HG03139 (cell line): Measurements from ENCODE around the gene SLC22A23.
"Not testable (repeated sequence)": the region's sequence is repeated elsewhere in the genome, so short reads cannot be mapped to it uniquely, and the experiment has no call there.

Experiments
- ATAC-seq: cut with Tn5 transposase; IDR thresholded peaks from one replicate; pipeline ENCODE4 v1.9.1; 2021; ENCODE audit not compliant: unreplicated experiment

Gene SLC22A23

DNA sequence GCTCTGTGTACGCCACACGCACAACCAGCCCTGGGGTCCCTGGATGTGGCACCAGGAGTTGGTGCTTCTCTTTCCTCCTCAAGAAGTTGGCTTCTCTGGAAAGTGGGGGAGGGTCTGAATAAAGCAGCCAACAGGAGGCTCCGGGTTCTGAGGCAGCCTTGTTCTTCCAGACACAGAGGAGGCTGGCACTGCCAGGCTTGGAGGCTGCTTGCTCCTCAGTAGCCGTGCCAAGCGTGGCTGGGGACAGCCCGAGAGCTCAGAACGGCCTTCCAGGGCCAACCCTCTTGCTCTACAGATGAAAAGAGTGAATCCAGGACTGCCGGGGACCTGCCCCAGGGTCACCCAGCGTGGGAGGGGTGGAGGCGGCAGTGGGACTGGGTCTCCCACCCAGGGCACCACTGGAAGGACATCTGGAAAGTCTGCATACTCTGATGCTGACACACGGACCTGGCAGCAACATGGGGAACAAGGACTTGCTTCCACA lies 70.4 kb downstream of the SLC22A23 start:
- no peak for ATAC-seq

DNA sequence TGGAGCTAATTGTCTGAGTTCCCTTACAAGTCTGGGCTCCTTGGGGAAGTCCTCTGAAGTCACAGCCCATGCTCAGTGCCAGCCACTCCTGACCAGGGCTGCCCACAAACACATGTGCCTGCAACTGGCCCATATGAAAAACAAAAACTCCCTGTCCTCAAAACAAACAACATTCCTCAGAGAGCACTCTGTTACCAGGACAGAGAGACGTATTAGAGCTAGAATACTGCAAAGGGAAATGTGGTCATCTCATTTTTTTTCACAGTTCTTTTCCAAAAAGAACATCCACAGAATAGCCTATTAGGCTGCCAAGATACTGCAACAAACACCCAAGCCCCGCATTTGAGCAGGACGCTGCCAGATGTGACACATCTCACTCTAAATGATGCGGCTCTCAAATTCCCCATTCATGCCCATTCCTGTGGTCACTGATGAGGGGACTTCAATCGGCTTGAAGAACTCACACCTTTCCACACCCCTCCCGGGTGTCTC lies 71.1 kb downstream of the SLC22A23 start:
- no peak for ATAC-seq

DNA sequence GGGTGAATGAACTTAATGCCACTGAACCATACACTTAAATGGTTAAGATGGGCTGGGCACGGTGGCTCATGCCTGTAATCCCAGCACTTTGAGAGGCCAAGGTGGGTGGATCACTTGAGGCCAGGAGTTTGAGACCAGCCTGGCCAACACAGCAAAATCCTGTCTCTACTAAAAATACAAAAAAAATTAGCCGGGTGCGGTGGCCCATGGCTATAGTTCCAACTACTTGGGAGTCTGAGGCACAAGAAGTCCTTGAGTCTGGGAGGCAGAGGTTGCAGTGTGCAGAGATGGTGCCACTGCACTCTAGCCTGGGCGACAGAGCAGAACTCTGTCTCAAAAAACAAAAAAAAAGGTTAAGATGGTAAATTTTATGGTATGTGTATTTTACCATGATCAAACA lies 71.7 kb downstream of the SLC22A23 start:
- not testable (repeated sequence) for ATAC-seq

DNA sequence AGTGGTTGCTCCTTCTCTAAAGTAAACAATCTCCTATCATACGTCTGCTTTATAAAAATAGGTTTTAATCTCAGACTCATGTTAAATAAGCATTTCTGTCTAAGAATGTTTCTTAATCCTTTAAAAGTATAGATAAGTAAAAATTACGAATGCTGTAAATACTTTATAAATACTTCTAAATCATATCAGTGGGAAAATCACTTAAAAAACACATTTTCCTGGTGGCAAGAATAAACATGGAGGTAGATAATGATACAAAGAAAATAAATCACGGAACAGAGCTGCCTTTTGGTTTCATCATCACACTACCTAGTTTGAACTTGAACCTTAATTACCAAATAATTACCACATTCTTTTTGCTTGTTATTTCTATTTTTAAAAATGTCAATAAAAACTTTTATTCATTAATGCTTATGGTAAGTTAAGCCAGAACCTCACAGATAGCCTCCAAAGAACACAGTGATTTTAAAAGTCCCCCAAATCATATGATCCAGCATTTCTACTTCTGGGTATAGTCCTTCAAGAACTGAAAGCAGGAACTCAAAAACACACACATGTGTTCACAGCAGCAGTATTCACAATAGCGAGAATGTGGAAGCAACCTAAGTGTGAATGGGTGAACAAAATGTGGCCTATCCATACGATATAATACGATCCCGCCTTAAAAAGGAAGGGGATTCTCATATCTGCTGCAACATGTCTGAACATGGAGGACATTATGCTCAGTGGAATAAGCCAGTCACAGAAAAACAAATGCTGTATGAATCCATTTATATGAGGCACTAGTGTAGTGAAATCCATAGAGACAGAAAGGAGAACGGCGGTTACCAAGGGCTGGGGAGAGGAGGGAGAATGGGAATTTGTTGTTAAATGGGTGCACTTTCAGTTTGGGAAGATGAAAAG lies 72.4 kb downstream of the SLC22A23 start:
- ATAC-seq: no peak

DNA sequence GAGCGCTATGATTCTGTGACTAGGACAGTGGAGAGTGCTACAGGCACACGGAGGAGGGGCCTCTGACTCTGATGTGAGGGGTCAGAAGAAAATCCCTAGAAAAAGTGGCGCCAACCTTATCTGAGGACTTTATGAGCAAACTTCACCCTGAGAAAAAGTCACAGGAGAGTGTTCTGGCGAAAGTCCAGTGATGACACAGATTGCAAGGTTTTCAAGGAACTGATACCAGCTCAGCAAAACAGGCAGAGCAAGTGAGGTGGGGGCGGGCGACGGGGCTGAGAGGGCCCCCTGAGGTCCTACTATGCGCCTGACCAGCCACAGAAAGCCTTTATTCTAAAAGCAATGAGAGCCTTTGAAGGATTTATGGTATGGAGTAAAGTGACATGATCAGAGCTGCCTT lies 73.3 kb downstream of the SLC22A23 start:
- ATAC-seq: no peak

DNA sequence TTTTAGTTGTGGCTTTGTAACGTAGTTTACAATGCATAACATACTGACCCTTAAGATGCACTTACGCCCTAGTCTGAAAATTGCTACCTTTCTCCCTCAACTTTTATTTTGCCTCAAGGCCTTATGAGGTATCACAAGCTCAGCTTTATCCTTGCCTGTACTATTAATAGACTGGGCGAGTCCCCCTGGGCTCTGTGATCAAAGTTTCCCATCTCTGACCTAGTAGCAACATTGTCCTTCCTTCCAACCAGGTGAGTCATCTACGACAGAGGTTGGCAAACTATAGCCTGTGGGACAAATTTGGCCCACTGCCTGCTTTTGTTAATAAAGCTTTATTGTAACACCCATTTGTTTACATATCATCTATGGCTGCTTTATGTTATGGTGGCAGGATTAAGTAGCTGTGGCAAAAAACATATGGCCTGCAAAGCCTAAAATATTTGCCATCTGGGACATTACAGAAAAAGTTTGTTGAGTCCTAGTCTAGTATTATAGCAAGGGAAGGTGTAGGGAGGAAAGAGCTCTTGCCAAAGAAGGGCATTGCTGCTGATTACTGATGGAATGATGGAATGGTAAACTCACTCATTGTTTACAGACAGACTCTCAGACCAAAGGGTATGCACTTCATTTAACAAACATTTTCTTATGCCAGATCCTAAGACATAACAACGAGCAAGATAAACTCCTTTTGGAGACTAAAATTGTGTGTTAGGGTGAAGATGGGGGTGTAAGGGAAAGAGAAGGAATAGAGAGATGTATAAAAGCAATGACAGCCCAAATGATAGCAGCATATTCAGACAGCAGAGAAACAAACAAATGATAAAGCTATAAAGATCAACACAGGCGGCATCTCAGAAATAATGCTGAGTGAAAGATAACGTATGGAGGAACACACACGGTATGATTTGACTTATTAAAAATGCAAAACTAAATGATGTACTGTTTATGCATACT lies 74.2 kb downstream of the SLC22A23 start:
- no peak for ATAC-seq

DNA sequence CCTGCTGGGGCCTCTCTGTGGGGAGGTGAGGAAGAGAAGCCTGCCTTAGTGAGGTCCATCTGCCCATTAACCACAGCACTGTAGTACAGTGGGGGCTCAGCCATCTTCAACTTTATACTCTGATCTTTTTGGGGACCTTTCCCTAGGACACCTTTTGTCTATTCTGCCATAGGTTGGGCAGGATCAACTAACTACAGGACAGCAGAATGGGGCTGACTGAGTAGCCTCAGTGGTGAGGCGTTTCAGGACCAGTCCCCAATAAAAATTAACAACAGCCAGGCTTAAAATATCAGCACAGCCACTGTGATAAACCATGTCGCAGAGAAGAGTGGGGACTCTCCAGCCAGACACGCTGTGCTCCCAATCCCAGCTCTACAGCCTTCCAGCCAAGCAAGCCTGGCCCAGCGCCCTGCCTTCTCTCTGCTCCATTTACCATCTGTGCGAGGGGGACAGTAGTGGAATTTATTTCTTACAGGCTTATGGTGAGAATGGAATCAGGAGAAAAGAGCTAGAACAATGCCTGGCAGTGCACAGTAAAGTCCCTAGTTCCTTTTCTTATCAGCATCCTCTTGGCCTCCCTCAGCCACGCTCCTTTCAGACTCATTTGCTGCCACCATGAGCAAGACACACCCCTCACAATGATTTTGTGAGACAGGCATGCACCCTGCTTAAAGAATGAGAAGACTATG lies 75.5 kb downstream of the SLC22A23 start:
- ATAC-seq: no peak

DNA sequence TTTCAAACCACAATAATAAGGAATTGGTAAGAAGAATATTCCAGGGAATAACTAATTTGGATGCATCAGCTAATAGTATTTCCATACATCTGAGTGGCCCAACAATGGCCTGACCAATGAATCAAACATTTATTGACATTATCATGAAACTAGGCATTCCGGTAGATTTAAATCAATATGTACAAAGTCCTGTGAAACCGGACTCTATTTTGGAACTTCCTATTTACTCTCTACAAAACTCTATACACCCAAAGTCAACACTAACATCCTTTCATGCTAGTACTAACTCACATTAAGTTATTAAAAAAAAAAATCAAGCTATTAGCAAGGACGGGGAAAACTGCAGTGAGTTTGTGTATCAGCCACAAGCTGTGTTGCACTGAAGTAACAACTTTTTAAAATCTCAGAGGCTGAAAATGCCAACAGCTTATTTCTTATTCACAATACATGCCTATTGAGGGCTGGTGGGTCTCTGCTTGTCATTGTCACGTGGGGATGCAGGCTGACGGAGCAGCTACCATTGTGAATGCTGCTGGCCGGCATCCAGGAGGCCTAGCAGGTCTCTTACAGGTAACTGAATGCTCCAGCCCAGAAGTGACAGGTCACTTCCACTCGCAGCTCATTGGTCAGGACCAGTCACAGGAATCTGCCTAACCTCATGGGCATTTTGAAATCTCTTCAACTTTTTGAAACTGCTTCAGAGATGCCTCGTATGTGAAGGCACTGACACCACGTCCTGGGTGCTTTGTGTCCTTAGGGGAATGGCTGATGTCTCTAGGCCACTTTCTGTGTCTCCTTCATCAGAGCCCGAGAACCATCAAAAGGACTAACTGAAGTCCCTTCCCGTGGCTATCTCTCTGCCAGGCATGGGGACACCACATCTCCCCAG lies 76.3 kb downstream of the SLC22A23 start:
- ATAC-seq: no peak

DNA sequence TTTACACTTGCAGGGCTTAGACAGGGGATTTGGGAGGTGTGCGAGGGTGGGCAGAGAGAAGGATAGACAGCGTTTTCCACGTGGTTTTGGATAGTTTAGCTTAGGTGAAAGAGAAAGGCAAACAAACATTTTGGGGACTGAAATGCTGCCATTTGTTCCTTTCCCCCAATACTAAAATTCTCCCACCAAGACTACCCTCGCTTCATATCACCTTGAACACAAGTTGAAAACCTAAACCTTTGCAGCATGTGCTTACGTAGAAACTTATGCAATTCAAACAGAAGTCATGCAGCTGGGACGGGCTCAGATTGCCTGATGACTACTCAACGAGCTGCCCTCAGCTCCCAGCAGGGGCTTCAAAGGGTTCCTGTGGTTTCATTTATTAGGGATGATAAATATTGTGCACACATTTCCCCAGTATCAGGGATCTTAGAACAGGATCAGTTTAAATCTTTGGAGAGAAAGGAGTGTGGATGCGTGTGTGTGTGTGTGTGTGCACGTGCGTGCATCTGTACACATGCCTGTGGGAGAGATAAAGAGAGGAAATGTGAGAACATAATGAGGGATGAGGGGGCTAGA lies 77.3 kb downstream of the SLC22A23 start:
- ATAC-seq: no peak

DNA sequence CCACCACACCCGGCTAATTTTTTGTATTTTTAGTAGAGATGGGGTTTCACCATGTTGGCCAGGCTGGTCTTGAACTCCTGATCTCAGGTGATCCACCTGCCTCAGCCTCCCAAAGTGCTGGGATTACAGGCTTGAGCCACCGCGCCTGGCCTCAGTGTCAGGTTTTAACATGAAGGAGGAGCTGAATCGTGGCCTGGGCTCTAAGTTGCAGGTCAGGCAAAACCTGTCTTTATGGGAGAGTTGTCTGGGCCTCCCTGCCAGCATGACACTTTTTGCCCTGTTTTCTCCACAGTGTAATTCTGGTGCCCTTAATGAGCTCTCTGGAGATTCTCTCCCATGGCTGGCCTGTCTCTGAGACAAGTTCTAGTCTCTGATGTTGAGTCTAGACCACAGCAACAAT lies 78.0 kb downstream of the SLC22A23 start:
- not testable (repeated sequence) for ATAC-seq

DNA sequence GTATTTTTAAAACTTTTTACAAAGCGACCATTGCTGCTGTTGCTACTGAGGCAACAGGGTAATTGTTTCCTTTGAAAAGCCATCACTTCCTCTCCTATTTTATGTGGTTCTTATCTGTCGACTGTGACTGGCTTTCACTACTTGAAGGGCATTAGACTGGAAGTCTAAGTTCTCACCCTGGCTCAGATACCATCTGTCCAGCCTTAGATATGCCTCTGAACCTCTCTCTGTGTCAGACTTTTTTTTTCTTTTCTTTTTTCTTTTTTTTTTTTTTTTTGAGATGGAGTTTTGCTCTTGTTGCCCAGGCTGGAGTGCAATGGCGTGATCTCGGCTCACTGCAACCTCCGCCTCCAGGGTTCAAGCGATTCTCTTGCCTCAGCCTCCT lies 78.5 kb downstream of the SLC22A23 start:
- not testable (repeated sequence) for ATAC-seq

DNA sequence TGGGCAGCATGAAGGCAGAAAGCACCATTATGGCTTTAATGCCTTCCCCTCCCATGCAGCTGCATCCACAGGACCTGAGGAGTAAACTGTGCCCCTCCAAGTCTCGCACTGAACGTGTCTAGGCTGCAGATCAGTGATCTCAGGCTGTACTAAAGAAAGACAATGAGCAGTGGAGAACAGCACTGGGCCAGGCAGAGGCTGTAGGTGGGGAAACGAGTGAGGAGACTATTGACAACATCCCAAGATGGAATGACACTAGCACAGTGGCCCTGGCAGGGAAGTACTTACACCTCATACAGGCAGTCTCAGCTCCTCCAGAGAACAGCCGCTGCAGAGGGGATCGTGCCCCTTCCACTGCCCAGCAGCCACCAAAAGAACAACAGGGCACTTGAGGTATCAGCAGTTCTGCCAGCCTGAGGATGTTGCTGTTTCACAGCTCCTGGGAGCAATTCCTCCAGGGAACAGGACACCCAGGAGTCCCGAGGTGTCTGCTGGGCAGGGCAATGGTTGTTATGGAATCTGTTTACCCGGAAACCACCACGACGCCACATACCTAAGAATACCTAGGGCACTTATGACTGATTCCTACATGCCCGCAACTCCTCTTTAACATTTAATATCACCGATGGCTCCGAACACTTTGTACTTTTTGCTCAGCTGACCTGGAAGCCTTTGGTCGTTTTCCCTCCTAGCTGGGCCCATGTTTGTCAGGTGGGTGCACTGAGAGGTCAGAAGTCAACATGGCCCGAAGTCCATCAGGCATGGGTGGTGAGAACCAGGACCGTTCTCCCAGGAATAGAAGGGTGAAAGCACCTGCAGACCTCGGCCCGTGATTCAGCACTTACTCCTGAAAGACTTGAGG lies 79.1 kb downstream of the SLC22A23 start:
- no peak for ATAC-seq

DNA sequence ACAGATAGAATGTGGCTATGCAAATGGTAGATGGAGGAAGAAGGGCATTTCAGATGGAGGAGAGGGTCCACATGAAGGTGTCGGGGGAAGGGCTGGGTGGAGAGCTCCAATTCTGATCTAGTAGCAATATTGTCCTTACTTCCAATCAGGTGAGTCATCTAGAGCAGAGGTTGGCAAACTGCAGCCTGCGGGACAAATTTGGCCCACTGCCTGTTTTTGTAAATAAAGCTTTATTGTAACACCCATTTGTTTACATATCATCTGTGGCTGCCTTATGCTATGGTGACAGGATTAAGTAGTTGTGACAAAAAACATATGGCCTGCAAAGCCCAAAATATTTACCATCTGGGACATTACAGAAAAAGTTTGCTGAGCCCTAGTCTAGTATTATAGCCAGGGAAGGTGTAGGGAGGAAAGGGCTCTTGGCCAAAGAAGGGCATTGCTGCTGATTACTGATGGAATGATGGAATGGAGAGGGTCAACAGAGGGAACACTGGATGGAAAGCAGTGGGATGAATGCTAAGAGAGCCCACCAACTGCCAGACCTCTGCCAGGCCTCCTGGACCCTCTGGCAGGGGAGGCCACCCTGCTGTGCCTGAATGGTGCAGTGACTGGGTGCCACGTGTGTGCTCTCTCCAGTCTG lies 79.8 kb downstream of the SLC22A23 start:
- no peak for ATAC-seq

DNA sequence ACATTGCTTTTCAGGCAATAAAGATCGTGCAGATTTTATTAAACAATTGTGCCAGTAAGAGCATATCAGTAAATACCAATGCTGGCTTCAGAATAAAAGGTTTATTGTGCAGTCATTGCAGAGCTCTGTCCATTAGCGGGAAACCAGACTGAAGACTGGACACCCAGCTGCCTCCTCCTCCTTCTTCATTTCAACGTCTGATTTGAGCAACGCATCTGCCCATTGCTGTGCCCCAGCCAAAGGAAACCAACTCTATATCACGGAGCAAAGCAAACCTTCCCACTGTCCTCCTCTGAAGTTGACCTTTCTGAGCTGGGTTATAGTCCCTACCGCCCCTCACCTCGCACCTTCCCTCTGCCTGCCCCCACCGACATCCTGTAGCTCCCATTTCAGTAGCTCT lies 80.8 kb downstream of the SLC22A23 start:
- ATAC-seq: no peak

DNA sequence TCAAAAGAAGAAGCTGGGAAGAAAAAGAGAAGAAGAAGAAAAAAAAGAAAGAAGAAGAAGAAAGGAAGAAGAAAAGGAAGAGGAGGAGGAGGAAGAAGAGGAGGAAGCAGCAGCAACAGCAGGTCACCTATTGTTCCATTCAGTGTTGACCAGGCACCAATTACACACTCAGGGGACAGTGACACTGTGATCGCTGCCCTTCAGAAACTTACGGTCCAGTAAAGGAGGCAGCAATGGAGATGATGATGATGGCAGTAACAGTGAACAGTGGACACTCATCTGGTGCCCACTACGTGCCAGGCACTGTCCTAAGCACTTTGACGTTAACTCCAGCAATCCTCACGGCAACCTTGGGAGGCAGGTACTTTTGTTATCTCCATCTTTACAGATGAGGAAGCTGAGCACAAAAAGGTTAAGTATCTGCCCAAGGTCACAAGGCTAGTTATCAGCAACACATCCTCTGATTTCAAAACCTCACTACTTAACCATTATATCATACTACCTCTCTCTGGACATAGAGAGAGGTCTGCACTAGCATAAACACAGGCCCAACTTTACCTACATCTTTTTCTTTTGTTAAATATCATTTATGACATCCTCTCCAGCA lies 83.2 kb downstream of the SLC22A23 start:
- ATAC-seq: no peak

DNA sequence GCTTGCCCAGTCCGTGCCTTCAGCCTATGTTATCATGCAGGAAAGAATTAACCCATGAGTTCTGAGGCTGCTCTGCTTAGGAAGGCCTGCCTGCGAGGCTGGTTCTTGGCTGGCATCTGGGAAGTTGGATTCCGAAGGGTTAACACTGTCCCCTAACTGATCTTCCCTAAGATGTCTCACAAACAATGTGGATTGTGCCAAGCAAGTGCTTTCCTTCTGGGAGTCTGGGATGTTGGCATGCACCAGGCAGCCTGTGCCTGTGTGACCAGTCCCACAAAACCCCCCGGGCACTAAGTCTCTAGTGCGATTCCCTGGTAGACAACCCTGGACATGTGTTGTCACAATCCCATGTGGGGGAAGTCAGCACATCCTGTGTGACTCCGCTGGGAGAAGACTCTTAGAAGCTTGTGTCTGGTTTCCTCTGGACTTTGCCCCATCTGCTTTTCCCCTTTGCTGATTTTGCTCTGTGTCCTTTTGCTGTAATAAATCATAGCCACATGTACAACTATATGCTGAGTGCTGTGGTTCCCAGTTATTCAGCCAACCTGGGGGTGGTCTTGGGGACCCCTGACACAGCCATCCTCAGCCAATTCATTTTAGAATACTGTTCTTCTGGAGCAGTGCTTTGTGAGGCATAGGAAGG lies 83.8 kb downstream of the SLC22A23 start:
- ATAC-seq: no peak

DNA sequence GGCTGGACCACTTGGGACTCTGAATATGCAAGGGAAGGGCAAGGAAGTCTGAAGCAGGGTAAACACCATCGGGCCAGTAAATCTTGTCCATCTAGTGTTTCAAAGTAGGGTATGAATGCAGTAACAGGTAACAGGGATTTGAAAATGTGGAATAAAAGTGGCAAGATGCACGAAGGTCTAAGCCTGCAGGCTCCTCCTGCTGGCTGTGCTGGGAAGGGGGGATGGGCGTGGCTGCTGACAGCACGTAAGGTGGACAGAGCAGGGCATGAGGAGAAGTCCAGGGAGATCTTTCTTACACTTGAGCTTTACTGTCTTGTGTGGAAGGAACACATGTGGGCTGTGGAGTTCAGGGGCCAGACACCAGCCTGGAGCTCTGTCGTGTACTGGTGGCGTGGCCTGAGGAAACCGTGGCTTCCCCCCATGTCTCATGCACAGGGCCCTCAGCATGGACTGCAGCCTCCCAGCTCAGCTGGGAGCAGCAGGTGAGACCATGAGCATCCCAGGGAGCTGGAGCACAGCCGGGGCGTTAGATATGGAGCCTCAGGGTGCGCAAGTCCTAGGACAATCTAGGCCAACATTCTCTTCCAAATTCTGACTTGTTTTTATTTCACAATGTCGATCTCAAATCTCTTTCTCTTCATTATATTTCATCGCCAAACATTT lies 84.5 kb downstream of the SLC22A23 start:
- no peak for ATAC-seq
